ENCODE data around the gene CDK14.

GRCh38 chr7:90749774-90750173 lies 153.7 kb downstream of the CDK14 start:
- no peak for TF ChIP-seq CTCF (IDR thresholded peaks at IDR 0.05)
- no peak for TF ChIP-seq POLR2A (IDR thresholded peaks at IDR 0.05)

Data from upper lobe of left lung (tissue), 4 donors.